ENCODE results near the gene DTX4.
A peak's percentile ranks its signal among the peaks of the same experiment; 100 is the strongest.
"Not testable (repeated sequence)": the region's sequence is repeated elsewhere in the genome, so short reads cannot be mapped to it uniquely, and the experiment has no call there.

Gene DTX4

GRCh38 chr11:59171508-59172322, at the start of gene DTX4:
Gene DTX4 (plus strand): TSS chr11:59172132. CDS start chr11:59172596, 464 bp downstream.
- DNase-seq (ENCODE audit: insufficient read length, low spot score) (peak; percentile 82), FAIRE-seq (peak; percentile 90)

- DNase-seq (ENCODE audit: insufficient read length, low spot score) (peak; percentile 49), FAIRE-seq (peak; percentile 86)
Measured at GRCh38 chr11:59135648-59136461, 36.1 kb upstream of the DTX4 start.

- not testable (repeated sequence) for DNase-seq (ENCODE audit: insufficient read length, low spot score); FAIRE-seq
Measured at GRCh38 chr11:59136551-59136950, 35.4 kb upstream of the DTX4 start.

- DNase-seq (ENCODE audit: insufficient read length, low spot score) (no peak), FAIRE-seq (no peak)
Measured at GRCh38 chr11:59137190-59137589, 34.7 kb upstream of the DTX4 start.

GRCh38 chr11:59138643-59139042, 33.3 kb upstream of the DTX4 start:
- FAIRE-seq (no peak), DNase-seq (ENCODE audit: insufficient read length, low spot score) (no peak)

GRCh38 chr11:59141191-59141590, 30.7 kb upstream of the DTX4 start:
- DNase-seq (ENCODE audit: insufficient read length, low spot score) (no peak), FAIRE-seq (peak; percentile 31)

- DNase-seq (ENCODE audit: insufficient read length, low spot score) (no peak), FAIRE-seq (peak; percentile 35)
Measured at GRCh38 chr11:59141673-59142460, 30.1 kb upstream of the DTX4 start.

GRCh38 chr11:59142530-59143507, 29.1 kb upstream of the DTX4 start, which contains the start of gene FAM111A:
Gene FAM111A (plus strand): TSS chr11:59142856. CDS start chr11:59148873, 6,017 bp downstream.
- peak; percentile 94 for FAIRE-seq
- DNase-seq (ENCODE audit: insufficient read length, low spot score): peak; percentile 50

- DNase-seq (ENCODE audit: insufficient read length, low spot score): no peak
- FAIRE-seq: no peak
Measured at GRCh38 chr11:59144096-59144495, 27.8 kb upstream of the DTX4 start.

- FAIRE-seq: peak; percentile 98
- DNase-seq (ENCODE audit: insufficient read length, low spot score): peak; percentile 57
Measured at GRCh38 chr11:59144579-59145345, 27.2 kb upstream of the DTX4 start.

GRCh38 chr11:59145534-59145933, 26.4 kb upstream of the DTX4 start:
- DNase-seq (ENCODE audit: insufficient read length, low spot score) (no peak), FAIRE-seq (no peak)

- FAIRE-seq: peak; percentile 97
- no peak for DNase-seq (ENCODE audit: insufficient read length, low spot score)
Measured at GRCh38 chr11:59151761-59152160, 20.2 kb upstream of the DTX4 start.

GRCh38 chr11:59152312-59152951, 19.5 kb upstream of the DTX4 start:
- DNase-seq (ENCODE audit: insufficient read length, low spot score) (no peak), FAIRE-seq (no peak)

GRCh38 chr11:59154610-59155009, 17.3 kb upstream of the DTX4 start:
- FAIRE-seq (no peak), DNase-seq (ENCODE audit: insufficient read length, low spot score) (no peak)

GRCh38 chr11:59157433-59157832, 14.5 kb upstream of the DTX4 start:
- no peak for FAIRE-seq
- DNase-seq (ENCODE audit: insufficient read length, low spot score): no peak

GRCh38 chr11:59158206-59159068, 13.5 kb upstream of the DTX4 start:
- DNase-seq (ENCODE audit: insufficient read length, low spot score): peak; percentile 50
- peak; percentile 93 for FAIRE-seq

- DNase-seq (ENCODE audit: insufficient read length, low spot score): no peak
- FAIRE-seq: no peak
Measured at GRCh38 chr11:59164028-59164427, 7.9 kb upstream of the DTX4 start.

Measured in GM19239 (cell line).